T-helper 2 cell treated with Interferon-gamma antibody and Interleukin-4, amounts not matched to agents 5 μg/mL and 100 μg/mL, for 36 hours (primary cell): ENCODE measurements around the gene CAND2.

Source experiments
- DNase-seq: peaks from one replicate; pipeline ENCODE4 v3.0.0; 2021; ENCODE audit warnings: low spot score
- H3K27ac Mint-ChIP-seq: one replicate; pipeline ENCODE4 v1.8.0; 2021; ENCODE audit warnings: mild to moderate bottlenecking, mixed read lengths
- H3K27me3 Mint-ChIP-seq: one replicate; pipeline ENCODE4 v1.8.0; 2021; ENCODE audit warnings: low read depth, mixed read lengths
- H3K36me3 Mint-ChIP-seq: one replicate; pipeline ENCODE4 v1.8.0; 2021; ENCODE audit warnings: low read depth, mixed read lengths
- H3K4me1 Mint-ChIP-seq: one replicate; pipeline ENCODE4 v1.8.0; 2021; ENCODE audit warnings: low read depth, mixed read lengths
- H3K4me3 Mint-ChIP-seq: one replicate; pipeline ENCODE4 v1.8.0; 2022; ENCODE audit warnings: mild to moderate bottlenecking, moderate library complexity, mixed read lengths
- H3K9me3 Mint-ChIP-seq: one replicate; pipeline ENCODE4 v1.8.0; 2021; ENCODE audit warnings: mixed read lengths

CAND2 gene

GRCh38 chr3:12807066-12807465, 10.6 kb downstream of the CAND2 start:
- Mint-ChIP-seq H3K27ac (no peak overlapping the region), H3K36me3 (no peaks in the 10 kb centered on the region), H3K27me3 (peaks cover 5% of the 10 kb centered on the region), H3K4me3 (no peak overlapping the region), H3K4me1 (peaks cover 3% of the 10 kb centered on the region), H3K9me3 (no peaks in the 10 kb centered on the region)
- no peak for DNase-seq

DNA sequence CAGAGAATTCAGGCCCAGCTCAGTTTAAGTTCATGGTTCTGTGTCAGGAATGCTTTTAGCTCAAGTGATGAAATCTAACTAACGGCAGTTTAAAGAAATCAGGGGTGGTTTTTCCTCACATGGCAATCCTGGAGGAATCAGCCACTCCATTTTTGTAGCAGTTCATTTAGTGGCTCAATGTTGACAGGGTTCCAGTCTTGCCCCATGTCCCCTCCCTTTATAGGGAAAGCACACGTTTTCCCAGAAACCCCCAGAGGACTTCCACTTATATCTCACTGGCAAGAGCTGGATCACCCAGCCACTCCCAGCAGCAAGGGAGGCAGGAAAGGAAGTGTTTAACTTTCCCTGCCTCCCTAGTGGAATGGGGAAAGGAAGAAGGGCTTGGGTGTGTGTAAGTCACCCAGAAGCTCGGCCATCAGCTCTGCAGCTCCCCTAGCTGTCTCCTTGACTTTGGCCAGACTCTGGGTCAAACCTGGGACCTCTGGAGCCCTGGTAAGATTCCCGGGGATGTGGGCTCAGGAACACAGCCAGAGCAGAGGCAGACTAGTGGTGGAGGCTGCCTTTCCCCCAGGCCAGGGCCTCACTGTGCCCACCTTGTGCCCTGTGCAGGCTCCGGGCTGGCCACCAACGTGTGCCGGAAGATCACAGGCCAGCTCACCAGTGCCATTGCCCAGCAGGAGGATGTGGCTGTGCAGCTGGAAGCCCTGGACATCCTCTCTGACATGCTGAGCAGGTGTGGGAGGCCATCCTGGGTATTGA, 11.3 kb downstream of the CAND2 start:
- DNase-seq: no peak
- peaks cover 3% of the 10 kb centered on the region for H3K4me1 Mint-ChIP-seq
- no peak overlapping the region for H3K4me3 Mint-ChIP-seq
- H3K27ac Mint-ChIP-seq: no peak overlapping the region
- no peaks in the 10 kb centered on the region for H3K36me3 Mint-ChIP-seq
- no peaks in the 10 kb centered on the region for H3K9me3 Mint-ChIP-seq
- H3K27me3 Mint-ChIP-seq: peaks cover 5% of the 10 kb centered on the region

- Mint-ChIP-seq H3K36me3 (no peaks in the 10 kb centered on the region), H3K9me3 (no peaks in the 10 kb centered on the region), H3K4me1 (peaks cover 3% of the 10 kb centered on the region), H3K27me3 (peaks cover 5% of the 10 kb centered on the region), H3K27ac (no peak overlapping the region), H3K4me3 (peak overlapping the region; percentile 14)
- no peak for DNase-seq
Observed at GRCh38 chr3:12808587-12808986, 12.1 kb downstream of the CAND2 start.

DNA sequence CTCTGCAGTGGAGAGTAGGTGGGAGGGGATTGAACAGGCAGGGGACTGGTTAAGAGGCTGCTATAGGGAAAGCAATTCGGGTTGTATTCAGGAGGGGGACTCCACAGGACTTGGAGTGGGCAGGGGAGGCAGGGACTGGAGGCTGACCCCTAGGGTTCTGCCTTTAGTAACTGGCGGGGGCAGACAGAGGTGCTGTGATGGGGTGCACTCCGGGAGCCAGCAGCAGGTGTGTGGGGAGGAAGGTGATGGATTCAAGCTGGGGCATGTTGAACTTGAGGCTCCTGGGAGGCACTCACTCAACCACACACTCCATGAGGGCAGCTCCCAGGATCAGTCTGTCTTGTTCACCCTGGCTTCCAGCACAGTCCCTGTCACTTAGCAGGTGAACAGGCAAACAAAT, 12.5 kb downstream of the CAND2 start:
- peaks cover 5% of the 10 kb centered on the region for H3K27me3 Mint-ChIP-seq
- peak overlapping the region; percentile 22 for H3K4me3 Mint-ChIP-seq
- no peak overlapping the region for H3K27ac Mint-ChIP-seq
- peaks cover 3% of the 10 kb centered on the region for H3K4me1 Mint-ChIP-seq
- no peak for DNase-seq
- H3K9me3 Mint-ChIP-seq: no peaks in the 10 kb centered on the region
- no peaks in the 10 kb centered on the region for H3K36me3 Mint-ChIP-seq

GRCh38 chr3:12809435-12809834, 13.0 kb downstream of the CAND2 start:
- H3K4me3 Mint-ChIP-seq: peak overlapping the region; percentile 22
- peaks cover 3% of the 10 kb centered on the region for H3K4me1 Mint-ChIP-seq

DNA sequence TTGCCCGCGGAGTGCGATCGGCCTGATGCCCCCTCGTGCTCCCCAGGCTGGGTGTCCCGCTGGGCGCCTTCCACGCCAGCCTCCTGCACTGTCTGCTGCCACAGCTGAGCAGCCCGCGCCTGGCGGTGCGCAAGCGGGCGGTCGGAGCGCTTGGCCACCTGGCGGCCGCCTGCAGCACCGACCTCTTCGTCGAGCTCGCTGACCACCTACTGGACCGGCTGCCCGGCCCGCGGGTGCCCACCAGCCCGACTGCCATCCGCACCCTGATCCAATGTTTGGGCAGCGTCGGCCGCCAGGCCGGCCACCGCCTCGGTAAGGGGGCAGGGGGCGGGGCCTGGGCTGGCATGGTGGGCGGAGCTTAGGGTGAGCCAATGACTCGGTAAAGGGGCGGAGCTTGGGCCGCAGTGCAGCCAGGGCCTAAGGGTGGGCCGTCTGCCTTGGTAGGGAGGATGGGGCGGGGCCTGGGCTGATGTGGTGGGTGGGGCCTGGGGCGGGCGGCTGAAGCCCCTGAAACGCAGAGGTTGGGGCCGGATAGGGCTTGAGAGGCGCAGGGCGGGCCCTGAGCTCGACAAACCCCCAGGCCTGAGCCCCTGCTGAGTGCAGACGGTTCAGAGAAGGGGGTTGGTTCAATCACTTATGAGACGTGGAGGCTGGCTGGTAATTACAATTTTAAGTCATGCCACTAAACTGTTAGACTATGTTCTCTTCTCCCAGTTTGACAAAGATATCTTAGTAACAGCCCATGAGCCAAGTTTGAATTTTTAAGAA, 13.7 kb downstream of the CAND2 start:
- H3K4me3 Mint-ChIP-seq: peak overlapping the region; percentile 56
- H3K4me1 Mint-ChIP-seq: peaks cover 3% of the 10 kb centered on the region
- no peaks in the 10 kb centered on the region for H3K36me3 Mint-ChIP-seq
- H3K27ac Mint-ChIP-seq: no peak overlapping the region
- H3K9me3 Mint-ChIP-seq: no peaks in the 10 kb centered on the region
- DNase-seq: peak; percentile 88
- peaks cover 5% of the 10 kb centered on the region for H3K27me3 Mint-ChIP-seq

More at GRCh38 chr3:12809435-12809834, 13.0 kb downstream of the CAND2 start:
- Mint-ChIP-seq H3K36me3 (no peaks in the 10 kb centered on the region), H3K9me3 (no peaks in the 10 kb centered on the region), H3K27me3 (peaks cover 5% of the 10 kb centered on the region), H3K27ac (no peak overlapping the region)
- DNase-seq: no peak

DNA sequence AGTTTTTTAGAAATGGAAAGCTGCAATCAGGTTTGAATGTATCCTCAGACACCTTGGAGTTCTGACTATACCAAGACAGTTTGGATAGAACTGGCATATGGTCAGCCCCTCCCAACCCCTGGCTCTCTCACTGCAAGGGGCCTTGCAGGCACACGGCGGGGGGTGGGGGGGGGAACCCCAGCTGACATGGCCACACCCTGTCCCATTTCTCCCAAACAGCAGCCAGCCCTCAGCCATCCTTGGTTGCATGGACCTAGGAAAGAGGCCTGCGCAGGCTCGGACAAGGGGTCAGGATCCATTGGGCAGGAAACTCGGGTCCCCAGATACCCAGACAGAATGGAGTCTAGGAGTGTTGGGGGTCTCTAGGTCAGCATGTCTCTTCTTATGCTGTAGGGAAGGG, 14.5 kb downstream of the CAND2 start:
- Mint-ChIP-seq H3K4me1 (peaks cover 3% of the 10 kb centered on the region), H3K4me3 (peak overlapping the region; percentile 56), H3K27ac (no peak overlapping the region), H3K36me3 (no peaks in the 10 kb centered on the region), H3K9me3 (no peaks in the 10 kb centered on the region), H3K27me3 (peaks cover 5% of the 10 kb centered on the region)
- no peak for DNase-seq

DNA sequence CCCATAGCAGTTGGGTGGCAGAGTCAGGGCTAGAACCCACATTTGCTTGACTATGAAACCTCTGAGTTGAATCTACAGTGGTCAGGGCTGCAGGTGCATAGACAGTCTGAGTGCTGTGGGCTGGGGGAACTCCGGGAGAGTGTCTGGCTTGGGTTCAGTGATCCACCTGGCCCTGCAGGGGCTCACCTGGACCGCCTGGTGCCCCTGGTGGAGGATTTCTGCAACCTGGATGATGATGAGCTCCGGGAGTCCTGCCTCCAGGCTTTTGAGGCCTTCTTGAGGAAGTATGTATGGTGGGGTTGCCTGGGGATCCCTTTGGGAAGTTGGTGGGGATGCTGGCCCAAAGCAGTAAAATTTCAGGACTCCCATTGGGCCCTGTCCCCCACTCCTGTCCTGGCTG, 16.3 kb downstream of the CAND2 start:
- Mint-ChIP-seq H3K9me3 (no peaks in the 10 kb centered on the region), H3K4me1 (peaks cover 3% of the 10 kb centered on the region), H3K4me3 (no peak overlapping the region), H3K27ac (no peak overlapping the region), H3K27me3 (peaks cover 5% of the 10 kb centered on the region), H3K36me3 (no peaks in the 10 kb centered on the region)
- no peak for DNase-seq

- H3K27ac Mint-ChIP-seq: no peak overlapping the region
- no peak for DNase-seq
- H3K4me3 Mint-ChIP-seq: no peak overlapping the region
- peaks cover 3% of the 10 kb centered on the region for H3K4me1 Mint-ChIP-seq
- peaks cover under 1% of the 10 kb centered on the region for H3K27me3 Mint-ChIP-seq
- no peaks in the 10 kb centered on the region for H3K9me3 Mint-ChIP-seq
- H3K36me3 Mint-ChIP-seq: no peaks in the 10 kb centered on the region
Observed at GRCh38 chr3:12813967-12814366, 17.5 kb downstream of the CAND2 start.

DNA sequence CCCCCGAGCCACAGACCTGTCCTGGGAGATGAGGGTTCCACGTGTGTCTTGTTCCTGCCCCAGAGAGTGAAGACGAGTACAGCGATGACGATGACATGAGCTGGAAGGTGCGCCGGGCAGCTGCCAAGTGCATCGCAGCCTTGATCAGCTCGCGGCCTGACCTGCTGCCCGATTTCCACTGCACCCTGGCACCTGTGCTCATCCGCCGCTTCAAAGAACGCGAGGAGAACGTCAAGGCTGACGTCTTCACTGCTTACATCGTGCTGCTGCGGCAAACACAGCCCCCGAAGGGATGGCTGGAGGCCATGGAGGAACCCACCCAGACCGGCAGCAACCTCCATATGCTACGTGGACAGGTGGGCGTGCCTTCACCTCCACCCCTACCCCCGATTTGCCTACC, 18.6 kb downstream of the CAND2 start:
- H3K9me3 Mint-ChIP-seq: no peaks in the 10 kb centered on the region
- peaks cover 3% of the 10 kb centered on the region for H3K4me1 Mint-ChIP-seq
- no peak overlapping the region for H3K4me3 Mint-ChIP-seq
- no peaks in the 10 kb centered on the region for H3K36me3 Mint-ChIP-seq
- H3K27ac Mint-ChIP-seq: no peak overlapping the region
- no peak for DNase-seq
- H3K27me3 Mint-ChIP-seq: no peaks in the 10 kb centered on the region

- Mint-ChIP-seq H3K27me3 (no peaks in the 10 kb centered on the region), H3K36me3 (no peaks in the 10 kb centered on the region), H3K9me3 (no peaks in the 10 kb centered on the region), H3K27ac (no peak overlapping the region), H3K4me3 (no peak overlapping the region), H3K4me1 (peaks cover under 1% of the 10 kb centered on the region)
- DNase-seq: no peak
Observed at GRCh38 chr3:12815719-12816118, 19.2 kb downstream of the CAND2 start.

DNA sequence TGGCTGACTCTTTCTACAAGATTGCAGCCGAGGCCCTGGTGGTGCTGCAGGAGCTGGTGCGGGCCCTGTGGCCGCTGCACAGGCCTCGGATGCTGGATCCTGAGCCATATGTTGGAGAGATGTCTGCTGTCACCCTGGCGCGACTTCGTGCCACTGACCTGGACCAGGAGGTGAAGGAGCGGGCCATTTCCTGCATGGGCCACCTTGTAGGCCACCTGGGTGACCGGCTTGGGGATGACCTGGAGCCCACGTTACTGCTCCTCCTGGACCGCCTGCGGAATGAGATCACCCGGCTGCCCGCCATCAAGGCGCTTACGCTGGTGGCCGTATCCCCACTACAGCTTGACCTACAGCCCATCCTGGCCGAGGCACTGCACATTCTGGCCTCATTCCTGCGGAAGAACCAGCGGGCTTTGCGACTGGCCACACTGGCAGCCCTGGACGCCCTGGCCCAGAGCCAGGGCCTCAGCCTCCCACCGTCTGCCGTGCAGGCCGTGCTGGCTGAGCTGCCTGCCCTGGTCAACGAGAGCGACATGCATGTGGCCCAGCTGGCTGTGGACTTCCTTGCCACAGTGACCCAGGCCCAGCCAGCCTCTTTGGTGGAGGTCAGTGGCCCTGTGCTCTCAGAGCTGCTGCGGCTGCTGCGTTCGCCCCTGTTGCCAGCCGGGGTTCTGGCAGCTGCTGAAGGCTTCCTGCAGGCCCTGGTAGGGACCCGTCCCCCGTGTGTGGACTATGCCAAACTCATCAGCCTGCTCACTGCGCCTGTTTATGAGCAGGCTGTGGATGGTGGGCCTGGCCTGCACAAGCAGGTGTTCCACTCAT, 20.3 kb downstream of the CAND2 start:
- Mint-ChIP-seq H3K9me3 (no peaks in the 10 kb centered on the region), H3K4me1 (no peaks in the 10 kb centered on the region)

GRCh38 chr3:12817343-12817710, 20.8 kb downstream of the CAND2 start:
- no peak for DNase-seq
- Mint-ChIP-seq H3K36me3 (no peaks in the 10 kb centered on the region), H3K27ac (no peak overlapping the region), H3K27me3 (no peaks in the 10 kb centered on the region), H3K4me3 (no peak overlapping the region), H3K4me1 (no peaks in the 10 kb centered on the region), H3K9me3 (no peaks in the 10 kb centered on the region)

More for the DNA sequence above, 20.3 kb downstream of the CAND2 start:
- no peak for DNase-seq
- Mint-ChIP-seq H3K27me3 (no peaks in the 10 kb centered on the region), H3K4me3 (no peak overlapping the region), H3K36me3 (no peaks in the 10 kb centered on the region), H3K27ac (no peak overlapping the region)

- no peaks in the 10 kb centered on the region for H3K27me3 Mint-ChIP-seq
- no peaks in the 10 kb centered on the region for H3K36me3 Mint-ChIP-seq
- H3K9me3 Mint-ChIP-seq: no peaks in the 10 kb centered on the region
- H3K4me3 Mint-ChIP-seq: no peak overlapping the region
- no peak overlapping the region for H3K27ac Mint-ChIP-seq
- H3K4me1 Mint-ChIP-seq: peaks cover 1% of the 10 kb centered on the region
- DNase-seq: no peak
Observed at GRCh38 chr3:12818273-12818672, 21.8 kb downstream of the CAND2 start.
